ENCODE data around the gene CALHM3.

CALHM3 gene

GRCh38 chr10:103449208-103450144 is 29.6 kb downstream of the CALHM3 start:
- no peak overlapping the region for H2AK5ac ChIP-seq (ENCODE audit: low read length, severe bottlenecking)
- no peak overlapping the region for H3K23ac ChIP-seq (ENCODE audit: low read length in 2 of 2)
- peak overlapping the region in 1 of 2 experiments; percentile 30 for H3K18ac ChIP-seq (ENCODE audit: low read depth in 1 of 2, low read length in 2 of 2)
- no peak overlapping the region for H2BK12ac ChIP-seq (ENCODE audit: low read length in 2 of 2)
- 94% methylated on average over 34 of the region's 34 CpGs for WGBS
- H4K8ac ChIP-seq (ENCODE audit: low read length), result no peak overlapping the region
- no peak overlapping the region for H3K14ac ChIP-seq (ENCODE audit: low read length in 2 of 2)
- H3K36me3 ChIP-seq (ENCODE audit: control insufficient read depth in 1 of 2, insufficient read depth in 2 of 2, low read depth in 1 of 2, low read length in 2 of 2), result peaks cover 46 to 51% of the 10 kb centered on the region in 2 experiments
- H2BK5ac ChIP-seq (ENCODE audit: low read depth, low read length, poor library complexity, severe bottlenecking), result no peak overlapping the region
- H3K4me1 ChIP-seq (ENCODE audit: control insufficient read depth, insufficient read depth, low read depth, low read length), result peaks cover 16% of the 10 kb centered on the region
- H2AFZ ChIP-seq (ENCODE audit: low read depth, low read length), result no peak overlapping the region
- no peak overlapping the region for H3K4ac ChIP-seq (ENCODE audit: low read depth in 1 of 2, low read length in 2 of 2)
- DNase-seq, result no peak
- no peak overlapping the region for H3K27ac ChIP-seq (ENCODE audit: low read length, poor library complexity, severe bottlenecking)
- no peak overlapping the region for H2BK120ac ChIP-seq (ENCODE audit: low read depth, low read length)
- no peaks in the 10 kb centered on the region for H3K27me3 ChIP-seq (ENCODE audit: control insufficient read depth in 1 of 2, insufficient read depth in 1 of 2, low read length in 2 of 2)
- H3K9me3 ChIP-seq (ENCODE audit: control insufficient read depth, low read length), result no peaks in the 10 kb centered on the region
- peak overlapping the region; percentile 54 for H2BK15ac ChIP-seq (ENCODE audit: low read depth, poor library complexity, severe bottlenecking)
- peak overlapping the region; percentile 14 to 98 for H3K4me3 ChIP-seq (ENCODE audit: insufficient read depth in 1 of 2, low read depth in 1 of 2, low read length in 2 of 2)
- H3K4me2 ChIP-seq (ENCODE audit: low read length, poor library complexity, severe bottlenecking), result no peak overlapping the region
- peaks cover 8% of the 10 kb centered on the region for H3K79me1 ChIP-seq (replicated peaks; ENCODE audit: low read length, poor library complexity, severe bottlenecking)
- H4K91ac ChIP-seq (ENCODE audit: low read length), result peak overlapping the region; percentile 25
- H3K9ac ChIP-seq (ENCODE audit: low read length), result peak overlapping the region; percentile 95

GRCh38 chr10:103448746-103449145 is 30.3 kb downstream of the CALHM3 start:
- no peak overlapping the region for H2AK5ac ChIP-seq (ENCODE audit: low read length, severe bottlenecking)
- no peak overlapping the region for H2BK12ac ChIP-seq (ENCODE audit: low read length in 2 of 2)
- H2BK5ac ChIP-seq (ENCODE audit: low read depth, low read length, poor library complexity, severe bottlenecking), result no peak overlapping the region
- no peak overlapping the region for H3K14ac ChIP-seq (ENCODE audit: low read length in 2 of 2)
- peak overlapping the region in 1 of 2 experiments; percentile 98 for H3K4me3 ChIP-seq (ENCODE audit: insufficient read depth in 1 of 2, low read depth in 1 of 2, low read length in 2 of 2)
- H3K36me3 ChIP-seq (ENCODE audit: control insufficient read depth in 1 of 2, insufficient read depth in 2 of 2, low read depth in 1 of 2, low read length in 2 of 2), result peaks cover 53 to 59% of the 10 kb centered on the region in 2 experiments
- H4K8ac ChIP-seq (ENCODE audit: low read length), result no peak overlapping the region
- peaks cover 16% of the 10 kb centered on the region for H3K4me1 ChIP-seq (ENCODE audit: control insufficient read depth, insufficient read depth, low read depth, low read length)
- H3K27ac ChIP-seq (ENCODE audit: low read length, poor library complexity, severe bottlenecking), result no peak overlapping the region
- H3K4ac ChIP-seq (ENCODE audit: low read depth in 1 of 2, low read length in 2 of 2), result no peak overlapping the region
- H3K79me1 ChIP-seq (replicated peaks; ENCODE audit: low read length, poor library complexity, severe bottlenecking), result peaks cover 8% of the 10 kb centered on the region
- WGBS, result 0% methylated on average over 1 of the region's 1 CpG
- DNase-seq, result peak; percentile 90
- no peak overlapping the region for H3K4me2 ChIP-seq (ENCODE audit: low read length, poor library complexity, severe bottlenecking)
- no peak overlapping the region for H2BK15ac ChIP-seq (ENCODE audit: low read depth, poor library complexity, severe bottlenecking)
- H2BK120ac ChIP-seq (ENCODE audit: low read depth, low read length), result no peak overlapping the region
- no peak overlapping the region for H3K18ac ChIP-seq (ENCODE audit: low read depth in 1 of 2, low read length in 2 of 2)
- H3K9me3 ChIP-seq (ENCODE audit: control insufficient read depth, low read length), result no peaks in the 10 kb centered on the region
- H4K91ac ChIP-seq (ENCODE audit: low read length), result no peak overlapping the region
- H3K27me3 ChIP-seq (ENCODE audit: control insufficient read depth in 1 of 2, insufficient read depth in 1 of 2, low read length in 2 of 2), result no peaks in the 10 kb centered on the region
- H3K23ac ChIP-seq (ENCODE audit: low read length in 2 of 2), result no peak overlapping the region
- H3K9ac ChIP-seq (ENCODE audit: low read length), result peak overlapping the region; percentile 95
- no peak overlapping the region for H2AFZ ChIP-seq (ENCODE audit: low read depth, low read length)

- Histone ChIP-seq H3K4me2 (ENCODE audit: low read length, poor library complexity, severe bottlenecking) (no peak overlapping the region), H2BK15ac (ENCODE audit: low read depth, poor library complexity, severe bottlenecking) (no peak overlapping the region), H2AFZ (ENCODE audit: low read depth, low read length) (no peak overlapping the region), H3K27ac (ENCODE audit: low read length, poor library complexity, severe bottlenecking) (no peak overlapping the region), H2BK120ac (ENCODE audit: low read depth, low read length) (no peak overlapping the region), H3K9ac (ENCODE audit: low read length) (peak overlapping the region; percentile 47), H3K4me3 (ENCODE audit: insufficient read depth in 1 of 2, low read depth in 1 of 2, low read length in 2 of 2) (peak overlapping the region in 1 of 2 experiments; percentile 40), H3K4ac (ENCODE audit: low read depth in 1 of 2, low read length in 2 of 2) (no peak overlapping the region), H4K91ac (ENCODE audit: low read length) (peak overlapping the region; percentile 28), H3K23ac (ENCODE audit: low read length in 2 of 2) (no peak overlapping the region), H2BK5ac (ENCODE audit: low read depth, low read length, poor library complexity, severe bottlenecking) (no peak overlapping the region), H3K18ac (ENCODE audit: low read depth in 1 of 2, low read length in 2 of 2) (no peak overlapping the region), H3K79me1 (replicated peaks; ENCODE audit: low read length, poor library complexity, severe bottlenecking) (peaks cover 8% of the 10 kb centered on the region), H3K36me3 (ENCODE audit: control insufficient read depth in 1 of 2, insufficient read depth in 2 of 2, low read depth in 1 of 2, low read length in 2 of 2) (peaks cover 68 to 73% of the 10 kb centered on the region in 2 experiments), H2BK12ac (ENCODE audit: low read length in 2 of 2) (no peak overlapping the region), H4K8ac (ENCODE audit: low read length) (no peak overlapping the region), H3K9me3 (ENCODE audit: control insufficient read depth, low read length) (no peaks in the 10 kb centered on the region), H3K27me3 (ENCODE audit: control insufficient read depth in 1 of 2, insufficient read depth in 1 of 2, low read length in 2 of 2) (no peaks in the 10 kb centered on the region), H3K4me1 (ENCODE audit: control insufficient read depth, insufficient read depth, low read depth, low read length) (peaks cover 15% of the 10 kb centered on the region), H3K14ac (ENCODE audit: low read length in 2 of 2) (no peak overlapping the region), H2AK5ac (ENCODE audit: low read length, severe bottlenecking) (no peak overlapping the region)
- WGBS, result 98% methylated on average over 23 of the region's 23 CpGs
- DNase-seq, result no peak
Observed at GRCh38 chr10:103447187-103447586, 31.9 kb downstream of the CALHM3 start.

GRCh38 chr10:103445767-103446567 is 33.1 kb downstream of the CALHM3 start:
- WGBS, result 62% methylated on average over 9 of the region's 12 CpGs
- Histone ChIP-seq H3K9ac (ENCODE audit: low read length) (peak overlapping the region; percentile 74), H2AFZ (ENCODE audit: low read depth, low read length) (no peak overlapping the region), H2BK12ac (ENCODE audit: low read length in 2 of 2) (peak overlapping the region in 1 of 2 experiments; percentile 26), H3K4ac (ENCODE audit: low read depth in 1 of 2, low read length in 2 of 2) (no peak overlapping the region), H3K18ac (ENCODE audit: low read depth in 1 of 2, low read length in 2 of 2) (peak overlapping the region in 1 of 2 experiments; percentile 56), H3K36me3 (ENCODE audit: control insufficient read depth in 1 of 2, insufficient read depth in 2 of 2, low read depth in 1 of 2, low read length in 2 of 2) (peaks cover 74 to 79% of the 10 kb centered on the region in 2 experiments), H3K14ac (ENCODE audit: low read length in 2 of 2) (no peak overlapping the region), H3K4me3 (ENCODE audit: insufficient read depth in 1 of 2, low read depth in 1 of 2, low read length in 2 of 2) (peak overlapping the region in 1 of 2 experiments; percentile 48), H4K91ac (ENCODE audit: low read length) (no peak overlapping the region), H2BK5ac (ENCODE audit: low read depth, low read length, poor library complexity, severe bottlenecking) (no peak overlapping the region), H3K27me3 (ENCODE audit: control insufficient read depth in 1 of 2, insufficient read depth in 1 of 2, low read length in 2 of 2) (no peaks in the 10 kb centered on the region), H2BK120ac (ENCODE audit: low read depth, low read length) (no peak overlapping the region), H3K27ac (ENCODE audit: low read length, poor library complexity, severe bottlenecking) (no peak overlapping the region), H3K23ac (ENCODE audit: low read length in 2 of 2) (no peak overlapping the region), H3K4me1 (ENCODE audit: control insufficient read depth, insufficient read depth, low read depth, low read length) (peaks cover 13% of the 10 kb centered on the region), H3K9me3 (ENCODE audit: control insufficient read depth, low read length) (no peaks in the 10 kb centered on the region), H3K4me2 (ENCODE audit: low read length, poor library complexity, severe bottlenecking) (no peak overlapping the region), H2BK15ac (ENCODE audit: low read depth, poor library complexity, severe bottlenecking) (no peak overlapping the region), H4K8ac (ENCODE audit: low read length) (peak overlapping the region; percentile 74), H3K79me1 (replicated peaks; ENCODE audit: low read length, poor library complexity, severe bottlenecking) (peaks cover 8% of the 10 kb centered on the region), H2AK5ac (ENCODE audit: low read length, severe bottlenecking) (no peak overlapping the region)
- peak; percentile 83 for DNase-seq
